ENCODE data around the gene PANK3. TPM values are rescaled to one million over a fixed set of nuclear protein-coding genes. Genes with fewer than 3 reads are reported as not detected.

The PANK3 gene
- 10 to 100 TPM; 31.9 to 59.1 (median 50.6) TPM for polyA plus RNA-seq (ENCODE audit: insufficient read depth in 1 of 5, insufficient read length in 5 of 5, low replicate concordance in 1 of 5)
- long read RNA-seq, donor 1, full-length matches to known transcripts, result 13 of 13 reads
- long read RNA-seq, donor 1, partial matches to known transcripts, result 0 of 13 reads
- long read RNA-seq, donor 1, other reads (novel, unspliced or antisense), result 0 of 13 reads
- long read RNA-seq, donor 2, full-length matches to known transcripts, result 5 of 5 reads
- long read RNA-seq, donor 2, partial matches to known transcripts, result 0 of 5 reads
- long read RNA-seq, donor 2, other reads (novel, unspliced or antisense), result 0 of 5 reads
- long read RNA-seq, donor 3, full-length matches to known transcripts, result 4 of 4 reads
- long read RNA-seq, donor 3, partial matches to known transcripts, result 0 of 4 reads
- long read RNA-seq, donor 3, other reads (novel, unspliced or antisense), result 0 of 4 reads
- long read RNA-seq, donor 4, full-length matches to known transcripts, result 9 of 9 reads
- long read RNA-seq, donor 4, partial matches to known transcripts, result 0 of 9 reads
- long read RNA-seq, donor 4, other reads (novel, unspliced or antisense), result 0 of 9 reads
- long read RNA-seq, donor 5, full-length matches to known transcripts, result 10 of 7,584 reads
- long read RNA-seq, donor 5, partial matches to known transcripts, result 7,574 of 7,584 reads
- long read RNA-seq, donor 5, other reads (novel, unspliced or antisense), result 0 of 7,584 reads
- long read RNA-seq, donor 6, full-length matches to known transcripts, result 8 of 14 reads
- long read RNA-seq, donor 6, partial matches to known transcripts, result 6 of 14 reads
- long read RNA-seq, donor 6, other reads (novel, unspliced or antisense), result 0 of 14 reads
- long read RNA-seq, donor 7, full-length matches to known transcripts, result 8 of 8 reads
- long read RNA-seq, donor 7, partial matches to known transcripts, result 0 of 8 reads
- long read RNA-seq, donor 7, other reads (novel, unspliced or antisense), result 0 of 8 reads
- long read RNA-seq, donor 8, full-length matches to known transcripts, result 1 of 1 reads
- long read RNA-seq, donor 8, partial matches to known transcripts, result 0 of 1 reads
- long read RNA-seq, donor 8, other reads (novel, unspliced or antisense), result 0 of 1 reads

DNA sequence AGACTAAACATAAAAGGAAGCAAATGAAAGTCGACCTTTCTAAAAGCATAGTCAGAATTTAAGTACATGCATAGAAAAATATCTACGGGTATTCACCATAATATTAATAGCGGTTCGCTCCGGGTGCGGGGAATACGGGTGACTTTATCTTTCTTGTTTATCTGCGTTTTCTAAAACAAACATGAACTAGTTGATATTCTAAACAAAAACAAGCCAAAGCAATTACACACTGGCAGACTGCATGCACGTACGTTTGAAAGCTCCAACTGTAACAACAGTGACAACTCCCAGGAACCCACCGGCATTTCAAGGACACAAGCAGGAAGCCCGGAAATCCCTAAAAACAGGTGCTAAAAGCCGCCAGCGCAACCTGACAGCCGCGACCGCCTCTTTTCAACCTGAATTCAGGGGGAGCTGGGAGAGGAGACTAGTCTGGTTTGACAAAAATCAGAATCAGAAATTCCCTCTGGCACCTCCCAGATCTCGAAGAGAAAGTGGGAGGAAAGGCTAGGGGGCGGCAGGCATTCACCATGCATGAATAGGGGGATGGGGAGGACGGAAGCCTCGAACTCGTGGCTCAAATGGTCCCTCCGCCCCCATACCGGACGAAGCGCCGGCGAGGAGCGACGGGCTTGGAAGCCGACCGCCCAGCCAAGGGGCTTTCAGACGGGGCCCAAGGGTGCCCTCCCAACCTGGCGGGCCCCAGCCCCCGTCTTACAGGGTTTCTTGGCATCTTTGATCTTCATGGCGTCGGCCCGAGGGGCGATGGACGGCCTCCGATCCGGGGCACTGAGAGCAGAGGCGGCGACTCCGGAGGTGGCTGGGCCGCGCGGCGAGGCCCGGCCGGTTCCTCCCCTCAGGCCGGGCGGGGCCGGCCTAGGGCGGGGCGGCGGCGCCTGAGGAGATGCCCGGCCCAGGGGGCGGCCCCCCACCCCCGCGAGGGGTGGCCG lies at the start of gene PANK3:
PANK3 (minus strand) TSS at position 831 of the 950 bp plus-strand sequence; CDS start at position 746, 85 bp downstream.
- peak; percentile 70 to 75 for DNase-seq

DNA sequence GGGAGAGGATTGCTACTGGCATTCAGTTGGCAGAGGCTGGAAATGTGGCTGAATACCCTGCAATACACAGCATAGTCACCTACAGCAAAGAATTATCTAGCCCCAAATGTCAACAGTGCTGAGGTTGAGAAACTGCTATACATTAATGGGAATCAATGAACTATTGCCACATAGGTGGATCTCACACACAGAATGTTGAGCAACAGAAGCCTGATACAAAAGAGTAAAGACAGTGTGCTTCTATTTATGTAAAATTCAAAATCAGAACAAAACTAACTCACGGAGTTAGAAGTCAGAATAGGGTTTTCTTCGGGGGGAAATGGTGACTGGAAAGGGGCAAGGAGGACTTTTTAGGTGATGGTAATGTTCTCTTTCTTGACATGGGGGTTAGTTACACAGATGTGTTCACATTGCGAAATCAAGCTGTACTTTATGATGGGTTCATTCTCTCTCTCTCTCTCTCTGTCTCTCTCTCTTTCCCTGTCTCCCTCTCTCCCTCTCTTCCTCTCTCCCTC lies 45.7 kb upstream of the PANK3 start:
- no peak for DNase-seq

DNA sequence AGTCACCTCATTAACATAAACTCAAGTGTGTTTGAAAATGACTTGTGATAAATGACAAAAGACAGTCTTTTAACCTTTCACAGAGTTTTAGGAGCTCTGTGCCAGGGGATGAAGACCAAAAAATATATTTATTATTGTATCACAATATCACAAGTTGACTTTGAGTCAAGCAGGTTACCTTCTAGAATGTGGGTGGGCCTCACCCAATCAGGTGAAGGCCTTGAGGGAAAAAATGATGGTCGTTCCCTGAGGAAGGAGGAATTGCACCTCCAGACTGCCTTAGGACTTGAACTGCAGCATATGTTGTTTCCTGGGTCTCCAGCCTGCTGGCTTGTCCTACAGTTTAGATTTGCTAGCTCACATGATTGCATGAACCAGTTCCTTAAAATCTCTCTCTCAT lies 41.6 kb upstream of the PANK3 start:
- DNase-seq, result no peak

DNA sequence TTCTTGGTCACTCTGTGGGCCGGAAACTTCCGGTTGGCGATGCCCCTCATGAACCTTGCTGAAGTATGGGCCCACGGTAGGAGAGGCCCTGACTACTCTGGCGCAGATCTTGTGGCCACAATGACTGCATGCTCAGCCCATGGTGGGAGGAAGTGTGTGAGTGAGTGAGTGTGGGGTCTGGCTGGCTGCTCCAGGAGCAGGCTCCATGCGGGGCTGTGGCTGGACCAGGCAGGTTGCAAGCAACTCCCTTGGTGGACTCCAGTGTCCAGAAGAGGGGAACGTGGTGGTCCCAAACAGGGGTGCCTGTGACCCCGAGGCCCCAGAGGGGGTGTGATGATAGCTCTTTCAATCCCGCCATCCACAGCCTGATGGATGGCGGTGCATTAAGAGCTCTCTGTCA lies 35.5 kb upstream of the PANK3 start:
- no peak for DNase-seq

DNA sequence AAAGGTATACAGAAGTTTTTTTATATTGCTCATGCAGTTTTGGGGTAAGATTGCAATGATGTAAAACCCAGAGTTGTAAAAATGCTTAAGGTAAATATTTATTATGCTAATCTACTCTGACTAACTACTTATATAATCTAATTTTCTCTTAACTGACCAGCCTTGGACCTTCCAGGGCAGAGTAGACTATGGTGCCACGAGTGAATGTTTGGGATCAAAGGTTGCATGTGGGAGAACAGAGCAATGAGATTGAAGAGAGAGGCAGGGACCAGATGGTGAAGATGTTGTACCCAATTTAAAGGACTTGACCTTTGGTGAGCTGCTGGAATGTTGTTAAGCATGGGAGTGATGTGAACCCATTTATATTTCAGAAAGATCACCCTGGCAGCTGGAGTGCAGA lies 34.8 kb upstream of the PANK3 start:
- DNase-seq, result no peak

DNA sequence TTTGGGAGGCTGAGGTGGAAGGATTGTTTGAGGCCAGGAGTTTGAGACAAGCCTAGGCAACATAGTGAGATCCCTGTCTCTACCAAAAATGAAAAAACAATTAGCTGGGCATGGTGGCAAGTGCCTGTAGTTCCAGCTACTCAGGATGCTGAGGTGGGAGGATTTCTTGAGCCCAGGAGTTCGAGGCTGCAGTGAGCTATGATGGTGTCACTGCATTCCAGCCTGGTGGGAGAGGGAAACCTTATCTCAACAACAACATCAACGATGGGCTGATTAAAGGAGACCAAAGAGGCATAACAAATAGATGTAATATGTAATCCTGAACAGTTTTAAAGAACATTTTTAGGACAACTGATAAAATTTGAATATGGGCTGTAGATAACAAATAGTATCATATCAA lies 34.2 kb upstream of the PANK3 start:
- no peak for DNase-seq

DNA sequence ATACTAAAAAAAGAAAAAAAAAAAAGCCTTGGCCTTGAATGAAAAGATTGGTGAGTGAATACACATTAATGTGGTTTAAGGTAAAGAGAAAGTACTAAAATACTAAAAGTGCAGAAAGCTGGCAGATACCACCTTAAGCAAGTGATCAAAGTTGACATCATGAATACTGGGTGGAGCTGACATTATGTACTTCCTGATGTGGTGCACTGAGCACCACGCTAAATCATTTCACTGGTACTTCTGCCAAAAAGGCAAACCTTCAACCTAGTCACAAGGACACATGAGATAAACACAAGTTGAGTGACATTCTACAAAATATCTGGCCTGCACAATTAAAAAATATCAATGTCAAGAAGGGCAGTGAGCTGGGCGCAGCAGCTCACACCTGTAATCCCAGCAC lies 33.8 kb upstream of the PANK3 start:
- no peak for DNase-seq

DNA sequence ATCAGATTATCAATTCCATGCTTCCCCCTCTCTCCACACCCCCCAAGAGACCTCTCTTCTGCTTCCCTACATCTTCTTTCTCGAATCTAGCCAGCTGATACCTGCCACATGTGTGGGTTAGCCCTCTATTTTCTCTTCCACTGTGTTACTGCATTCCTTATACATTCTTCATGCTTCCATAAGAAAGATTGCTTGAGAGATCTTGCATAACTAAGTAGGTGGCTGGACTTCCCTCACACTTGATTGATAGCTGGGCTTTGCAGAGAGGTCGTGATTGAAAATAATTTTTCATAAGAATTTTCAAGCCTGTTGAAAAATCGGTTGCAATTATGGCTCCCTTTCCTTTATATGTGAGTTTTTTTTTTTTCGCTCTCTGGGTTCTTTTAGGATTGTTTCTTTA lies 33.0 kb upstream of the PANK3 start:
- no peak for DNase-seq

DNA sequence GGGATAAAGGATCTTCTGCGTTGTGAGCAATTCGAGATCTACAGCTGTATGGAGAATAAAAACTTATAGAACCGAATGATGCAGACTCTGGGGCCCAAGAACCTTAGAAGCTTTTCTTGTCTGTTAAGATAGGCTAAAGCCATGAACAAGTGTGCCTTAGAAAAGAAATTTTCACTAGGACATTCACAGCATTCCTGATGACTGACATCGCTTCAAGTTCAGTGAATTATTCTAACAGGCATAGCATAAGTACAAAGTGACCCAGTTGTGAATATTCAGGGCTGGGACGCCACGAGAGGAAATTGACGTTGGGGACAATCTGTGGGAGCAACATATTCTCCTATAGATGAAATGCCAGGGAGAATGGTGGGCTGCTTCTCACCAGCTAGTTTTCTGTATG lies 32.0 kb upstream of the PANK3 start:
- DNase-seq, result no peak

DNA sequence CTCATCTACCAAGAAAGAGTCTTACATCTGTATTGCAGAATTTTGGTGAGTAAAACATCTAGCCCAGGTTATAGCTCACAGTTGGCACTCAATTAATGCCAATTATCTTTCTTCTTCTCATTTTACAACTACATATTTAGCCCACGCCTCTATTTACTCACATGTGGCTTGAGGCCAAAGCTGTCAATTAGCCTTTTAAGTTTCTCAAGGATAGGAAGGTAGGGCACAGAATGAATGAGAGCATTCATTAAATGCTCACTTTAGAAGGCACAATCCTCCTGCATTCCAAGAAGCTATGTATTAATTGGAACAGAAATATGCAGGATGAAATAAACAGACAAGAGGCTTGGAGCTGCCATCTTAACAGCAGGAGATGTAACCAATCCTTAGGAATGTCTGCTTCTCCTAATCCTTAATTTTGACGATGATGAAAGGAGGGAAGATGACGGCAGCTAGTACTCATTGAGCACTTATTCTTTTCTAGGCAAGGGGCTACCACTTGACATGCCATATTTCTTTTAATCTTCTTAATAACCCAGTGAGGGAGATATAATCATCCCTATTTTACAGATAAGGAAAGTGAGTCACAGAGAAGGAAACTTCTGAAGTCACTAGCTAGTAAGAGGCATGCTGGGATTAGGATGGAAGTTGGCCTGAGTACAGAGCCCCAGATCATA lies 30.8 kb upstream of the PANK3 start:
- no peak for DNase-seq

DNA sequence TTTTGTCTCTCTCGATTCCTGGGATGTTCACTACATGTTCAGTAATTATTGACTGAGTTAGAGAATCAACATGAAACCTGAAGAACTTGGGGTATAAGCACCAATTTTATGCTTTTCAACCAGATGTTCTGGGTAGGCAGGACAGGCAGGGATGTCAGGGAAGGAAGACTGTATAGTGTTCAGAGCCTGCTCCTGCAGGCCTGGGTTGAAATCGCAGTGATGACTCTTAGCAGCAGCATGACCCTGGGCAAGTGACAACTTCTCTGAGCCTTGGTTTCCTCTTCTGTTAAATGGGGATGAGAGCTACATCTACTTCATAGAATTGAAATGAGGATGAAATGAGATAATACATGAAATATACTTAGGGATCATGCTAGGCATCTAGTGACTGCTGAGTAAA lies 29.7 kb upstream of the PANK3 start:
- DNase-seq, result no peak

DNA sequence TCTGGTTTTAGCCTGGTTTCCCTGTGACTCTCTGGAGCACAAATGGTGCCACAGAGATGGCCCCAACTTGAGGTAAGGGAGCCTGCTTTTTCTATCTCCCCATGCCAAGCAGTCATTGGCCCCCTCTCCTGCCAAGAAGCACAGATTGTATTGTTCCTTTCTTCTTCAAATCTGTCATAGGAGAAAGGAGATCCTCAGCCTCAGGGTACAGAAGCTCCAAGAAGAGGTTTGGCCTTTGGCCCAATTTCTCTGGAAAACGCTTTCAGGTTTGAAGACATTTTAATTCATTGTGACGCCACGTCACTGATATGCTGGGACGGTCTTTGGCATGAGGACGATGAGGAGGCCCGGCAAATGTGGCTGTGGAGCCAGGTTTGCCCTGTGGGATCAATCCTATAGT lies 29.2 kb upstream of the PANK3 start:
- DNase-seq, result no peak

DNA sequence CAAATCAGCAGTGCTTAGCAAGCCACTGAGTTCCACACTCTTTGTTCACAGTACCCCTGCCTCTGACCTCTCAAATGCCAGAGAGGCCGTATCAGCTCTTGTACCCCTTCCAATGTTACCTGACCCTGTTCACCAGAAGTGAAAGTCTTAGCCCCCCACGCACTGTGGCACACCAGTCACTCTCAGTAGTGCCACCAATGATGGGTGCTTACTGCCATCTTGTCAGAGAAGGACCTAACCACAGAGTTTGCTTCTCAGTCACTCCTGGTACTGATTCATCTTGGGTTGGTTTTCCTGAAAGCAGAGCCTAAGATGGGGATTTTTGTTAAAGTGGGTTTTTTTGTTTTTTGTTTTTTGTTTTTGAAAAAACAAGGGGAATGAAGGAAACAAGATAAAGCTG lies 28.8 kb upstream of the PANK3 start:
- DNase-seq, result no peak

DNA sequence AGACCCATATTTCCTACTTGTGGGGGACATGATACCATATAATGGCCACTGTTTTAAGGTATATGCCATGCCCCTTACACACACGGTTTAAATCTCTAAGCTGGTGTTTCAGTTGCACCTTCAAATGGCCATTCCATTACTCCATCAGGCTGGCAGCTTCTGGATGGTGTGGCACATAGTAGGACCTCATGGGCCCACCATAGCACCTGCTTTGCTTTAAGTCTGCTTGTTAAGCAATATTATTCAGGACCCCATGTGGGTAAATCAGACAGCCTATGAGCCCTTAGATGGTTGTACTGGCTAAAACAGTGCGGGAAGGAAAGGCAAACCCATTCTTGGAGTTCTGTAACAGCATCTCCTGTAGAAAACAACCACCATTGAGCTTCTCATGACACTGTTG lies 27.4 kb upstream of the PANK3 start:
- no peak for DNase-seq

DNA sequence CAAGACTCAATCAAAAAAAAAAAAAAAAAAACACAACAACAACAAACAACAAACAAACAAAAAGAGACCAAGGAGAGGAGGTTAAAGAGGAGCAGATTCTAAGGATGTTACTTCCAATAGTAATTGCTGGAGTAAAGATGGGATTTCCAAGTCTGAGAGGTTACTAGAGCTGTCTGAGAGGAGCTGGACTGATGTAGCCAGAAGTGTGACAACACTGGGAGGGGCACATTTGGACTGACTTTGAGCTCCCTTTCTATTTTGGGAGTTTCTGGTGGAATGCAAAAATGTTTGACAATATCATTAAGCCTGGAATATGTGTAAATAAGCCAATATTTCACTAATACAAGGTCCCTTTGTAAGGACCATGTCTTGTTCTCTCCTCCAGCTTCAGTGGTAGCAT lies 25.3 kb upstream of the PANK3 start:
- no peak for DNase-seq

DNA sequence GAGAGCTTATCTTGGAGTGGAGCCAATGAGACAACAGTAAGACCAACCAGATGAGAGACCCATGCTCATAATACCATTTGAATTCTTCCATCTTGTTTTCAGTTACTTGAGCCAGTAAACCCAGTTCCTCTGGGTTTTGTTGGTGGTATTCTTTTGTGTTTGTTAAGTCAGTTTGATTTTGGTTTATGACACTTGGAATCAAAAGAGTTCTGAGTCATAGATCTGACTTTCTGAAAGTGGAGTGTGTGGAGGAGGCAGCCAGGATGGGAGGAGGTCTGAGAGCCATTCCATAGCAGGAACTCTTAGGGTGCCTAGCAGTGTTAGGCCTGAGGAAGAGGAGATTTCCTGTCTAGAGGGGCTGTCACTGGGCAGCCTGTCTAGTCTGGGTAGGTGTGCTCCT lies 24.6 kb upstream of the PANK3 start:
- DNase-seq, result no peak

DNA sequence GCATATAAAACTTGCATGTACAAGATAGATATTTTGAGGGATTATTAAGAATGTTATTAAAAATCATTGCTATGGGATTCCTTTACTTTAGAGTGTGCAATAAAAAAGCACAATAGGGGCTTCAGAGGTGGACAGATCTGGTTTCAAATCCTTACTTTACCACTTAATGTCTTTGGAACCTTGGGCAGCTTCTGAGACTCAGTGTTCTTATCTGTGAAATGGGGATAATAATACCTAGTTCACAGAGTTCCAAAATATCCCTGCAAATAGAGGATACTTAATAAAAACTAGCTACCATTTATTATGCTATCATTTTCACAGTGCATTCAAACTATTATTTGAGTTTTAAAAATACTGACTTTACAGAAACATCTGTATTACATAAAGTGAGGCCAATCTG lies 23.3 kb upstream of the PANK3 start:
- DNase-seq, result no peak

DNA sequence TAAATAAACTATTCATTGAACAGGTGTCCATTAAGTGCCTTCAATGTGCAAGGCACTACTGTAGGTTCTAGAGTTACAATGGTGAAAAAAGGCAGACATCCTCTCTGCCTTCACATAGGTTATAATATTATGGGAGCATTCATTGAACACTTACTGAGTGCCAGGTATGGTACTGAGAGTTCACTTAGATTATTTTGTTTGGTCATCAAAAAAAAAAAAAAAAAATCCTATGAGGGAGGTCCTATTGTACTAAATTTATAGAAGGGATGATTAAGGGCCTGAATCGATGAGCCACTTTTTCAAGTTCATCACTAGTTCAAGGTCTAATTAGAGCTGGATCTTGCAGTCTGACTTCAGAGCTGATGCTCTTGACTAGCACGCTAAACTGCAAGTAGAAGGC lies 22.8 kb upstream of the PANK3 start:
- no peak for DNase-seq

DNA sequence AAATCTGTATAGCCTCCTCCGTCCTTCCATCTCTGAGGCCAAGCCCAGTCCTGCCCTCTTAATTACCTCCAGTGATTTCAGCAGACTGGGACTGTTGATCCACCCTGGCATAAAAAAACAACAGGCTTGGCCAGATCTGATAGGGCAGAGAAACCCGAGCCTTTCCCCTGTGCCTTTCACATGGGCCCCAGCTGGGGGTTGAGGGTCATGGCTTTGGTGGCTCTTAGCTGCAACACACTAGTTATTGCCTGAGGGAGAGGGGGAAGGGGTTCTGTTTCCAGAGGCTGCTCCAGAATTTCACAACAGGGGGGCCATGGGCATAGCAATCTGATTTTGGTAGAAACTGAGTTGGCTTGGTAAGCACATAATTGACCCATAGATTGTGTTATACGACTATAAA lies 21.2 kb upstream of the PANK3 start:
- DNase-seq, result peak in 1 of 2 donors; percentile 7

DNA sequence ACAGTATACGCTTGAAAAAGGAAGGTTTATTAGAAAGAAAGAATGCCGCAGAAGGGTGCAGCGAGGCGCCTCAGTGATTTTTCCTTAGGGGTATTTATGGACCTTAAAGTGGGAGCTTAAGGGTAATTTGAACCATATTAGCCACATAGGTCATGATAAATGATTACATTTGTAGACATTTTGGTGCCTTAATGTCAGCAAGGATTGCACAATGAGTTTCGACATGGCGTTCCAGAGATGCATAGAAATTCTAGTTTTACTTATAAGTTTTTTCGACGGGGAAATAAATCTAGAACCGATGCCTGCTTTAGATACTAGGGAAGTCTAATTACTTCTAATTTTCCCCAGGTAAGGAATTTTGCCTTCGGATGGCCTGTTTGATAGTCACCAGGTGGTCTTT lies 20.7 kb upstream of the PANK3 start:
- DNase-seq, result no peak

DNA sequence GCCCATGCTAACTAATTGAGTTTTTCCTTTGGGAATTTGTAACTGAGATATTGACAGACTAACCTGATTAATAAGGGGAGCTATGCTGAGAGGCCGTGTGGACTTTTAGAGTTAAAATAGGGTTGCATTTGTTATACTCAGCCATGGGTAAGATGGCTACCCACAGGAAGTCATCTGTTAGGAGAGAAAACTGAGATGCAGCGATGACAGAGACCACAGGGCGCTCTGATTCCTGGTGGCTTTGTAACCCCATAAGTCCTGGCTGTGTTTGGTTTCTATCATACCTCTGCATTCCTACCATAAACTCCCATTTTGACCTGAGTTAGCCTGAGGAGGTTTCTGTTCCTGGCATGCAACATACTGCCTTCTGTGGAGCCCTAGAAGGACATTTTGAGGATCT lies 19.5 kb upstream of the PANK3 start:
- DNase-seq, result no peak

All from right lung (tissue), 10 donors.